Left kidney (tissue), 2 donors: ENCODE data around the gene PRSS50. TPM values are rescaled to one million over a fixed set of nuclear protein-coding genes. Genes with fewer than 3 reads are reported as not detected.
A peak's percentile ranks its signal among the peaks of the same experiment; 100 is the strongest.

Experiments used
- DNase-seq: peaks from one replicate; pipeline ENCODE4 v3.0.0-alpha.2; 2013
- polyA plus RNA-seq: library from polyadenylated mRNA; unstranded; fragments of 120-200 nt; gene quantifications from one replicate; pipeline ENCODE4 v1.2.1, GENCODE V29; 2013; ENCODE audit not compliant: insufficient read length

PRSS50 gene
- polyA plus RNA-seq, 1 donor: 3.2 TPM

GRCh38 chr3:46670000-46670890 lies 47.4 kb downstream of the PRSS50 start:
- DNase-seq: no peak

DNA sequence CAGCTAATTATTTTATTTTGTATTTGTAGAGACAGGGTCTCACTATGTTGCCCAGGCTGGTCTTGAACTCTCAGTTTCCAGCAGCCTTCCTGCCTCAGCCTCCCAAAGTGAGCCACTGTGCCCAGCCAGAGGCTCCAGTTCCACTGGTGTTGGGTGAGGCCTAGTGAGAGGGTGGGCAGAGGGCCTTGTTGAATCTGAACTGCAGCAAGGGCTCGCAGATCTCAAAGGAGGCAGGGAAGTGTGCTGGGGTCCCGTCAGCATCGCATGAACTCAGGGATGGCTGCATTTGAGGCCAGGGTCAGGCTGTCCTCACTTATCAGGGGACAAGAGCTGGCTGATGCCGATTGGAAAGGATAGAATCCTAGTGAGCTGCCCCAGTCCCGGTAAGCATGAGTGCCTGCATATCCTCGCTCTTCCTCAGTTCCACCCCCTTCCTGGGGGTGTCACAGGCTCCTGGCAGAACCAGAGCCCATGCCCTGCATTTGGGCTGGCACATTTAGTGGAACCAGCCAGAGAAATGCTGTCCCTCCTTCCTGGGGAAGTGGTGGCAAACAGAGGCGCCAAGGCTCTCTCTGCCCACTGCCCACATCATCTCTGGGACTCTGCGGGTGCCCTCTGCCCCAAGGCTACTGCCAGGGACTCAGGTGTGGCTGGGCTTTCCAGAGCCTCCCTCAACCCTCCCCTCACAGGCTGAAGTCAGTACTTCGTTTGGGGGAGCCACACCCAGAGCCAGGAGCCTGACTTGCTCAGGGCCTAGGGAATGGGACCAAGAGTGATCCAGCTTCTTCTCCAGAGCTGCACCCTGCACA lies 48.3 kb downstream of the PRSS50 start:
- no peak for DNase-seq

DNA sequence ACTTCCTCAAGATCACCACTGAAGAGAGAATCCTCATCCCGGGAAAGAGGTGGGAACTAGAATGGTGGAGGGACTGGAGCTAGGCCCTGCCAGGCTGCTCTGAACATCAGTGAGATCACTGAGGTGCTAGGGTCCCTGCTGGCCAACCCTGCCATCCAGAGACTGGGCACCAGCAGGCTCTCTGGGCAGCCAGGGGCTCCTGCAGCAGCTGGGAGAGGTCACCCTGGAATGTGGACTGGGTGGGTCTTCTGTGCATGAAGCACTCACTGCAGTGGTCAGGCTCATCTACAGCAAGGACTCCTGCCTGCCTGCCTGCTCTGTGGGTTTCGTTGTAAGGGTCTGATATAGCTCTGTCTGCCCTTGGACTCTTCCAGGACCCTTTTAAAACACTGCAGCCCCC lies 49.1 kb downstream of the PRSS50 start:
- no peak for DNase-seq

DNA sequence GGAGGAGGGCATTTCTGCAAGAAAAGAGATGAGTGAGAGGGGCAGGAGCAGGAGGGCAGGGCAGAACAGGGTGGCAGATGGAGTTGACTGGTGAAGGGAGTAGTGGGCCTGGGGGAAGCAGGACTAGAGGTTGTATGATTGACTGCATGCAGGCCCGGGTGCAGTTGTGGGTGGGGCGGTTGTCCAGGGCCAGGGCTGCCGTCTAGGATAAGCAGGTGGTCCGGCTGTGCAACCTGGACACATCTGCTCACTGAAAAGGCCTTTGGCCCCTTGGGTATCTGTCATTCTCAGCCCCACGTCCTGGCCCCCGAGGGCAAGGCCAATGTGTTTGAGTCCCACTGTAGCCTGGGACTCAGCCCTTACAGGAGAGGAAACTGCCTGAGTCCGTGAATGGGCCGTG lies 49.6 kb downstream of the PRSS50 start:
- DNase-seq: no peak

DNA sequence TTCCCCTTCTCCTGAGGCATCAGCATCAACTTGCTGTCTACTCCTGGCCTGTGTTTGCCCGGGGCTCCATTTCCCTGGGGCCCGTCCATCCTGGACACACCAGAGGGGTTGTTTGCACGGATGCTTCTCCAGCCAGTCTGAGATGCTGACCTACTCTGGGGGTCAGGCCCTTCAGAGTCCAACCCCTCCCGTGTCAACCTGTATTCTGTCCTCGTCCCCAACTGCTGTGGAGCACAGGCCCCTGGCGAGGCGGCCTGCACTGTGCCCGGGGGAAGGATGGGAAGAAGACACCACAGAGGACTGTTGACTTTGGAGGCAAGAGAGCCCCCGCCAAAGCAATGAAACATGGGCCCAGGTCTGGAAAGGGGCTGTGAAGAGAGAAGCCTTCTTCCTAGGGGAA lies 50.0 kb downstream of the PRSS50 start:
- no peak for DNase-seq

DNA sequence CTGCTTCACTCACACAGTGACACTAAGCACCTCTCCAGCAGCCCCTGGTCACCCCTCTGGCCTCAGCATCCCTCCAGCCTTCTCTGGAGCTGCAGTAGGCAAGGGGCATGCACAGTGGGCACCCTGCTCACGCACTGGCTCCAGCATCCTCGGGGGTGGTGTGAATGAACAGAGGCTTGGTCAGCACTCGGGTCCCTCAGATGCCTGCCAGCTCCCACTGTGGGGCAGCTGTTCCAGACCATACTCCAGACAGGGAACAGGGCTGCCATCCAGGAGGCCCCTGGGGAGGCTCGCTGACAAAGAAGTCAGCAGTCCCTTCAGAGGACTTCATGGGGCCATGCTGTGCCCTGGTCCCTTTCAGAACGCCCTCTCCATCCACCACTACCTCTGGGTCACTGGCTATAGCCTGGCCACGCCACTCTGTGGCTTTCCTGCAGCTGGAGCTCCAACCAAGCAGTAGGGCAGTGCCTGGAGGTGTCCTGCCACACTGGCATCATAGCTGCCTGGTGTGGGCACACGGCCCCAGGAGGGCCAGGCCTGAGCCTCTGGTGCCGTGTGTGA lies 50.5 kb downstream of the PRSS50 start:
- no peak for DNase-seq

DNA sequence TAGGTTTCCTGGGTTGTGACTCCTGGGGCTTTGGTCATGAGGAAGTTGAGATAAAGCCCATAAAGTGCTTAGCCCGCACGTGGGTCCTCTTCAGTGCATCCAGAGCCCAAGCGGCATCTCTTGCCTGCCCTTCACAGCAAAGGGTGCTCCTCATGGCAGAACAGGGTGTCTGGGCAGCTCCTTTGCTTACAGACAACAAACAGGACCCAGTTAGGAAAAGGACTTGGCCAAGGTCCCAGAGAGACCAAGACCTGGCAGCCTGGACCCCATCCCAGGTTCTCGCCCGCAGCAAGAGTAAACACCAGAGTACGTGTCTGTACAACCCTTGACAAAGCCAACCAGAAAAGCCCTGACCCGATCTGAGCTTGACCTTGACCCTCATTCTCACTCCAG lies 51.2 kb downstream of the PRSS50 start:
- DNase-seq: no peak

DNA sequence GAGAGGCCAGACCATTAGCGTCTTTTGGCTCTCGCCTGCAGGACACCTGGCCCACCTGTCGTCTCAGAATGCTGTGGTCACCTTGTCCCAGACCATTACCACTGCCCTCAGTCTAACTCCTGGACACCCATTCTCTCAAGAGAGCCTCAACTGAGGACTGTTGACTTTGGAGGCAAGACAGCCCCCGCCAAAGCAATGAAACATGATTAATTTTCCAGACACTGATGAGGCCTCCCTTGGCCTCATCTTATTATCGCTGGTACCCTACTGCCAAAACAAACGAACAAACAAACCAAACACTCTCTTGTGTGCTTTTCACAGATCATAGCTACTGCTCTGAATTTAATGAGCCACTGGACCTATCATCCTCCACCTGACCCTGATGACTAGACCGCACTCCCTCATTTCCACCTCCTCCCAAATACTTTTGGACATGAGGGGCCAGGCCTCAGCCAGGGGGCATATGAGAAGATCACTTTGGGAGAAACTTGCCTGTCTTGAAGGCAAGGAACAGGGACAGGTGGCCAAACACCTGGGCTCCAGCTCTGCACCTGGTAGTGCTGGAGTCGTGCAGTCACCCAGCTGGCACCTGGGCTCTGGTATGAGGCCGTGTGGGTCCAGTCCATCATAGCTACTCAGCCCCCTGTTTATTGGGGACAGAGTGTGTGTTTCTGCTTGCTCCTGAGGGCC lies 51.8 kb downstream of the PRSS50 start:
- DNase-seq: no peak

GRCh38 chr3:46664971-46665762 lies 52.5 kb downstream of the PRSS50 start:
- no peak for DNase-seq

DNA sequence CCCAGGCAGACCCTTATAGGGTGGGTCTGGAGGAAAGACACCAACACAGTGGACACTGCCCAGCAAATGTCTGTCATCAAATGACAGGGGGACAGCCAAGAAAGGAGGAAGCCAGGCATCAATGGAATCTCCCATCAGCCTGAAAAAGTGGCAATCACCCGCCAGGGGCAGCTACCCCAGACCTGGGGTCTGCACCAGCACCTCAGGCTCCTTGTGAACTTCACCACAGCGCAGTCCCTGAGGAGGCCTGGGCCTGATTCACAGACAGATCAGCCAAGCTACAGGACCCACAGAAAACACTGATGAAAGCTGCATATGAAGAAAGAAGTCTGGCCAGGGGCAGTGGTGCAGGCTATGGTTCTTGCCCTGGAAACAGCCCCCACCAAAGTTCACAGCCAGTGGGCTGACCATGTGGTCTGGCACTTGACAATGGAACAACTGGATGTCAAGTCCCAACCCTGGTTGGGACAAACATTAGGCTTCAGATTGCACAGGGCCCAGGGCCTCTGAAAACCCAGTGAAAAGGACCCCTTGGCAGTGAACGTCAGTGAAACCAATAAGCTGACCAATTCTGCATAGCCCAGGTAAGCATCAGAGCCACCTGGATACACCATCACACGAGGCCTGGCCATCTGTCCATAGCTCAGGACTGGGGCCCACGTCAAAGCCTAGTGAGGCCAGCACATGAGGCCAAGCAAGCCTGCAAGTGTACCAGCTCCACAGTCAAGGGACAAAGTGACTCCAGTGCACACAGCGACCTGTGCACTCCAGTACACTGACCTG lies 53.3 kb downstream of the PRSS50 start:
- DNase-seq: no peak

DNA sequence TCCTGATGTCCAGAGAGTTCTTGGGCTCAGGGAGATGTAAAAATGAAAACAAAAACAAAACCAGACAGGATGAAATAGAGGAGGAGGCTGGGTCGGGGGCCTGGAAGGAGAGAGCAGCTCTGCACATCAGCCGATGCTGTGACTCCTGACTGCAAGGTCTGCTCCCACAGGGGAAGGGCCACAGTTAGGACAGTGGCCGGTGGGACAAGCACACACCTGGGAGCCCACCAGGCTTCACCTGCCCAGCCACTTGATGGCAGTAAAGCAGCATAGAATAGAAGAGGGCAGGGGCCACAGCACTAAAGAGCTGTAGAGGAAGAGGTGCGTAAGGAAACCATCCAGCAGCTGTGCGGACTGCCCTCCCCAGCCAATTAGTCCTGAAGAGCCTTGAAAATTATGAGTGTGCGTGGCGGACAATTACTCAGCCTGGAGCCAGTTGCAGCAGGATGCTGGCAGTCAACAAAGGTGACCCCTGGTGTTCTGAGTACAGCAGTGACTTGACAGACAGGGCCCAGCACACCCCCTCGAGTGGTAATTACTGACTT lies 54.0 kb downstream of the PRSS50 start:
- peak; percentile 39 for DNase-seq

DNA sequence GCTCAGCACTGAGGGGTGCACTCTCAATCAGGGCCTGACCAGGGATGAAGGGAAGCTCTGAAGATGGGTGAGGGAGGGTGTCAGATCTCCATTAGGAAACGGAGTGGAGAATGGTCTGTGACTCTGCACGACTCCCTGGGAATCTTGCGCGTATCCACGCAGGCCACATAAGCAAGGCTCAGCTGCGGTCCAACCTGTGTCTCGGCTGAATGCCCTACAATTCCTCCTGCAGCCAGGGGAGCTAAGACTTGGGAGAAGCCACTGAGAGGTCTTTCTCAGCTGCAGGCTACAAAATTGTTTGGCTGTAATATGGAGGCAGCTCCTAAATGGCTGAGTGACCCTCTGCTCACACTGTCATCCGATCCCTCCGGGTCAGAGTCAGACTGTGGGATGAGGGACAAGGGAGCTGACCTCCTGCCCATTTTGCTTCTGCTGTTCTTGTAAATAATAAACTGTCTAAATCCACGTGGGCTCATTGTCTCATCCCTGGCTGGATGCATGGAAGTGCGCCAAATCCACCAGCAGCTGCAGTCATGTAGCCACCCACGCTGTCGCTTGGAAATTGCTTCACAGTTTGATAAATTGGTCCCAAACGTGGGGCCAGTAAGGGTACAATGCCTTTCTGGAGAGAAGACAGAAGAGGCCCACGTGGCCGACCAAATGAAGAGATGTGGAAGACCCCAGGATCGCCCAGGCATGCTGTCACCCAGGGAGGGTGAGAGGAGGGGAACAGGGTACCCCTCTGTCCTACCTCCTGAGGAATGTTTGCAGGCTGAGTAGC lies 54.7 kb downstream of the PRSS50 start:
- DNase-seq: peak; percentile 60

Other genes starting within 250 kb of the PRSS50 start
- gene RTP3, start 219.9 kb downstream of the PRSS50 start, polyA plus RNA-seq: not detected
- 1.8 TPM for gene LRRC2, start 151.6 kb downstream of the PRSS50 start, polyA plus RNA-seq
- gene FAM240A, start 105.3 kb downstream of the PRSS50 start, polyA plus RNA-seq: not detected
- 12.4 TPM for gene ALS2CL, start 24.2 kb downstream of the PRSS50 start, polyA plus RNA-seq
- gene TMIE, start 16.5 kb downstream of the PRSS50 start, polyA plus RNA-seq: 0.47 TPM
- 20.1 TPM for gene MYL3, start 145.6 kb upstream of the PRSS50 start, polyA plus RNA-seq
- 178 TPM for gene PTH1R, start 159.9 kb upstream of the PRSS50 start, polyA plus RNA-seq